LHCN-M2 (cell line): Measurements from ENCODE around the gene USB1. TPM values are rescaled to one million over a fixed set of nuclear protein-coding genes. Genes with fewer than 3 reads are reported as not detected.
"Not testable (repeated sequence)": the region's sequence is repeated elsewhere in the genome, so short reads cannot be mapped to it uniquely, and the experiment has no call there.

ENCODE experiments used
- DNase-seq: peaks from one replicate; pipeline ENCODE4 v3.0.0-alpha.2; 2012; ENCODE audit warnings: low read depth
- total RNA-seq: library from RNA; depleted of rRNA; stranded (reverse); fragments of >200 nt; gene quantifications from 2 replicates; pipeline ENCODE4 v1.2.3, GENCODE V29; 2014

Gene USB1
- total RNA-seq, 1 experiment from 2014 or later, result 24.5 TPM

- DNase-seq, result no peak
Measured at GRCh38 chr16:57994361-57994760, 6.8 kb upstream of the USB1 start.

- peak; percentile 20 for DNase-seq
Measured at GRCh38 chr16:57994778-57995177, 6.4 kb upstream of the USB1 start.

- no peak for DNase-seq
Measured at GRCh38 chr16:57995721-57996405, 5.3 kb upstream of the USB1 start.

- no peak for DNase-seq
Measured at GRCh38 chr16:57996406-57997175, 4.6 kb upstream of the USB1 start.

- no peak for DNase-seq
Measured at GRCh38 chr16:57997176-57997527, 4.1 kb upstream of the USB1 start.

GRCh38 chr16:57997528-57998265, 3.5 kb upstream of the USB1 start:
- no peak for DNase-seq

GRCh38 chr16:57998486-57998885, 2.7 kb upstream of the USB1 start:
- no peak for DNase-seq

- no peak for DNase-seq
Measured at GRCh38 chr16:57998992-57999365, 2.2 kb upstream of the USB1 start.

GRCh38 chr16:57999366-57999970, 1.7 kb upstream of the USB1 start:
- DNase-seq, result peak; percentile 40

GRCh38 chr16:57999971-58000705, 1.1 kb upstream of the USB1 start, which contains the start of gene ZNF319:
Gene ZNF319, minus strand, starts transcription at chr16:58000672. Its CDS starts 2,407 bp downstream, at chr16:57998265.
- DNase-seq, result peak; percentile 17

- no peak for DNase-seq
Measured at GRCh38 chr16:58001781-58002415, 691 bp downstream of the USB1 start.

GRCh38 chr16:58002416-58002800, 1.2 kb downstream of the USB1 start:
- no peak for DNase-seq

GRCh38 chr16:58002936-58003335, 1.7 kb downstream of the USB1 start:
- DNase-seq, result no peak

GRCh38 chr16:58004736-58005135, 3.5 kb downstream of the USB1 start:
- not testable (repeated sequence) for DNase-seq

- no peak for DNase-seq
Measured at GRCh38 chr16:58009856-58010416, 8.7 kb downstream of the USB1 start.

- DNase-seq, result no peak
Measured at GRCh38 chr16:58010886-58011285, 9.7 kb downstream of the USB1 start.

GRCh38 chr16:58011652-58012051, 10.4 kb downstream of the USB1 start:
- peak; percentile 45 for DNase-seq

- DNase-seq, result no peak
Measured at GRCh38 chr16:58012481-58012880, 11.3 kb downstream of the USB1 start.

- no peak for DNase-seq
Measured at GRCh38 chr16:58013201-58013956, 12.2 kb downstream of the USB1 start.
